GM12875 (cell line): Measurements from ENCODE around the gene MBD3.
A peak's percentile ranks its signal among the peaks of the same experiment; 100 is the strongest.

Source experiments
- H3K4me3 ChIP-seq: one replicate; pipeline ENCODE4 v1.5.1; 2011; ENCODE audit warnings: low read depth, low read length, control low read depth
- CTCF ChIP-seq: IDR thresholded peaks from 2 replicates; pipeline ENCODE4 v1.5.1; 2011; ENCODE audit warnings: low read depth, mild to moderate bottlenecking, control low read depth, inconsistent platforms, low read length, moderate library complexity, borderline replicate concordance; ENCODE audit not compliant: insufficient read depth

Gene MBD3

GRCh38 chr19:1619703-1620102 lies 27.0 kb upstream of the MBD3 start:
- no peak overlapping the region for H3K4me3 ChIP-seq
- no peak for TF ChIP-seq CTCF

GRCh38 chr19:1619094-1619439 lies 26.4 kb upstream of the MBD3 start:
- H3K4me3 ChIP-seq, result no peak overlapping the region
- no peak for TF ChIP-seq CTCF

GRCh38 chr19:1618157-1619093 lies 25.8 kb upstream of the MBD3 start:
- H3K4me3 ChIP-seq, result no peak overlapping the region
- TF ChIP-seq CTCF, result peak; percentile 68

- H3K4me3 ChIP-seq, result no peak overlapping the region
- TF ChIP-seq CTCF, result no peak
Observed at GRCh38 chr19:1616875-1617274, 24.2 kb upstream of the MBD3 start.

DNA sequence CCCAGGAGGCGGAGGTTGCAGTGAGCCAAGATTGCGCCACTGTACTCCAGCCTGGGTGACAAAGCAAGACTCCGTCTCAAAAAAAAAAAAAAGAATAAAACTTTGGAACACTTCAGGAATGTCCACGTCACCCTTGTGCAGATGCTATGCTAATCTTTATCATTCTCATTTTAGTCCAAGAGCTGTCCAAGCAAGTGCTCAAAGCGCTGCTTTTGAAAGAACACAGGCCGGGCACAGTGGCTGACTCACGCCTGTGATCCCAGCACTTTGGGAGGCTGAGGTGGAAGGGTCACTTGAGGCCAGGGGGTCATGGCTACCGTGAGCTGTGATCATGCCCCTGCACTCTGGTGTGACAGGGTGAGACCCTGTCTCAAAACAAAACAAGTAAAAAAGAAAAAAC lies 23.7 kb upstream of the MBD3 start:
- no peak overlapping the region for H3K4me3 ChIP-seq
- no peak for TF ChIP-seq CTCF

- H3K4me3 ChIP-seq, result no peak overlapping the region
- no peak for TF ChIP-seq CTCF
Observed at GRCh38 chr19:1615156-1615765, 22.6 kb upstream of the MBD3 start.
